Smooth muscle cell (in vitro differentiated cells): ENCODE measurements around the gene FIS1. TPM values are rescaled to one million over a fixed set of nuclear protein-coding genes. Genes with fewer than 3 reads are reported as not detected.
"Not testable (repeated sequence)": the region's sequence is repeated elsewhere in the genome, so short reads cannot be mapped to it uniquely, and the experiment has no call there.

Experiments
- DNase-seq: peaks from one replicate; lab custom pipeline; 2025; ENCODE audit not compliant: unreplicated experiment; lab: John Stamatoyannopoulos, UW
- H2AFZ ChIP-seq: fragments of 200-600 bp; sonication (generic); 2 replicates; pipeline ENCODE4 v1.6.0; 2016; ENCODE audit warnings: antibody characterized with exemption, low read depth, mild to moderate bottlenecking
- H3F3A ChIP-seq: fragments of 200-600 bp; sonication (generic); 2 replicates; pipeline ENCODE4 v1.6.0; 2017; ENCODE audit warnings: antibody characterized with exemption, low read depth
- H3K27ac ChIP-seq: fragments of 200-600 bp; sonication (generic); 2 replicates; pipeline ENCODE4 v1.5.1; 2016; ENCODE audit warnings: low read depth, mild to moderate bottlenecking
- H3K27me3 ChIP-seq: fragments of 200-600 bp; sonication (generic); 2 replicates; pipeline ENCODE4 v1.6.1; 2016; ENCODE audit warnings: low read depth, mild to moderate bottlenecking
- H3K36me3 ChIP-seq: fragments of 200-600 bp; sonication (generic); 2 replicates; pipeline ENCODE4 v1.5.1; 2016; ENCODE audit warnings: low read depth
- H3K4me1 ChIP-seq: fragments of 200-600 bp; sonication (generic); 2 replicates; pipeline ENCODE4 v1.5.1; 2016; ENCODE audit warnings: low read depth
- H3K4me2 ChIP-seq: fragments of 200-600 bp; sonication (generic); 2 replicates; pipeline ENCODE4 v1.6.0; 2016; ENCODE audit warnings: mild to moderate bottlenecking
- H3K4me3 ChIP-seq: fragments of 200-600 bp; sonication (generic); 2 replicates; pipeline ENCODE4 v1.5.1; 2016; ENCODE audit warnings: mild to moderate bottlenecking
- H3K79me2 ChIP-seq: fragments of 200-600 bp; sonication (generic); 2 replicates; pipeline ENCODE4 v1.6.0; 2016; ENCODE audit warnings: low read depth, mild to moderate bottlenecking
- H3K9ac ChIP-seq: fragments of 200-600 bp; sonication (generic); 2 replicates; pipeline ENCODE4 v1.6.0; 2016; ENCODE audit warnings: low read depth
- H3K9me3 ChIP-seq: fragments of 200-600 bp; sonication (generic); replicated peaks from 2 replicates; pipeline ENCODE4 v1.5.1; 2016; ENCODE audit warnings: low read depth
- H4K20me1 ChIP-seq: fragments of 200-600 bp; sonication (generic); 2 replicates; pipeline ENCODE4 v1.6.0; 2016; ENCODE audit warnings: low read depth
- CTCF ChIP-seq: fragments of 200-600 bp; sonication (generic); IDR thresholded peaks from 2 replicates; pipeline ENCODE4 v1.5.1; 2017; ENCODE audit warnings: borderline replicate concordance, mild to moderate bottlenecking, antibody characterized with exemption; ENCODE audit not compliant: insufficient read depth, poor library complexity, severe bottlenecking
- WGBS: methylation state at CpG from one replicate; pipeline ENCODE4 v1.1.7; 2016; ENCODE audit warnings: low lambda C conversion rate; 5-methylcytosine and 5-hydroxymethylcytosine counted together
- polyA plus RNA-seq: library from polyadenylated mRNA; unstranded; fragments of >200 nt; fragmentation: Nextera tagmentation; extraction: Ambion mirVana; gene quantifications from 2 replicates; pipeline ENCODE4 v1.2.1, GENCODE V29; 2016
- total RNA-seq: library from RNA; depleted of rRNA; stranded (reverse); fragments of >200 nt; gene quantifications from 2 replicates; pipeline ENCODE4 v1.2.3, GENCODE V29; 2014

FIS1 gene
- total and polyA plus RNA-seq, 2 experiments from 2014 or later, result 97.7 to 174 TPM

- 34% methylated on average over 18 of the region's 18 CpGs for WGBS
- H3K36me3 ChIP-seq, H3F3A ChIP-seq, H2AFZ ChIP-seq, H3K4me3 ChIP-seq, H3K9ac ChIP-seq, H3K9me3 ChIP-seq, H3K79me2 ChIP-seq, H4K20me1 ChIP-seq, H3K4me2 ChIP-seq, H3K27ac ChIP-seq, H3K4me1 ChIP-seq: not testable (repeated sequence)
- DNase-seq, result peak; percentile 12
- TF ChIP-seq CTCF, result peak; percentile 70
- peaks cover 11% of the 10 kb centered on the region for H3K27me3 ChIP-seq
Observed at GRCh38 chr7:101290186-101291037, 45.5 kb upstream of the FIS1 start.

GRCh38 chr7:101289687-101290086 lies 44.8 kb upstream of the FIS1 start:
- H3K9ac ChIP-seq, H3K79me2 ChIP-seq, H3K4me1 ChIP-seq, H4K20me1 ChIP-seq, H3K27ac ChIP-seq, DNase-seq, H3F3A ChIP-seq, H3K4me2 ChIP-seq, H3K36me3 ChIP-seq, H2AFZ ChIP-seq, H3K9me3 ChIP-seq, H3K4me3 ChIP-seq: not testable (repeated sequence)
- 68% methylated on average over 4 of the region's 4 CpGs for WGBS
- H3K27me3 ChIP-seq, result peaks cover 11% of the 10 kb centered on the region

GRCh38 chr7:101288439-101288838 lies 43.6 kb upstream of the FIS1 start:
- H3K9me3 ChIP-seq, result no peaks in the 10 kb centered on the region
- no peak overlapping the region for H2AFZ ChIP-seq
- DNase-seq, result no peak
- TF ChIP-seq CTCF, result no peak
- H4K20me1 ChIP-seq, result no peaks in the 10 kb centered on the region
- no peaks in the 10 kb centered on the region for H3K36me3 ChIP-seq
- no peak overlapping the region for H3K4me3 ChIP-seq
- H3K27me3 ChIP-seq, result peaks cover 5% of the 10 kb centered on the region
- H3K4me1 ChIP-seq, result no peaks in the 10 kb centered on the region
- WGBS, result 97% methylated on average over 3 of the region's 3 CpGs
- no peak overlapping the region for H3K27ac ChIP-seq
- H3K4me2 ChIP-seq, result no peak overlapping the region
- H3F3A ChIP-seq, result no peaks in the 10 kb centered on the region
- H3K9ac ChIP-seq, result no peak overlapping the region
- no peaks in the 10 kb centered on the region for H3K79me2 ChIP-seq

GRCh38 chr7:101287032-101287431 lies 42.2 kb upstream of the FIS1 start:
- no peaks in the 10 kb centered on the region for H3K9me3 ChIP-seq
- no peaks in the 10 kb centered on the region for H3K36me3 ChIP-seq
- WGBS, result 90% methylated on average over 6 of the region's 6 CpGs
- H3F3A ChIP-seq, result no peaks in the 10 kb centered on the region
- H4K20me1 ChIP-seq, result no peaks in the 10 kb centered on the region
- no peak overlapping the region for H3K27ac ChIP-seq
- DNase-seq, result no peak
- no peaks in the 10 kb centered on the region for H3K27me3 ChIP-seq
- H3K4me1 ChIP-seq, result no peaks in the 10 kb centered on the region
- no peak for TF ChIP-seq CTCF
- no peaks in the 10 kb centered on the region for H3K79me2 ChIP-seq
- H3K4me2 ChIP-seq, result no peak overlapping the region
- no peak overlapping the region for H3K9ac ChIP-seq
- no peak overlapping the region for H2AFZ ChIP-seq
- no peak overlapping the region for H3K4me3 ChIP-seq

GRCh38 chr7:101285880-101286279 lies 41.0 kb upstream of the FIS1 start:
- not testable (repeated sequence) for H4K20me1 ChIP-seq, H3K27ac ChIP-seq, H2AFZ ChIP-seq, H3K9me3 ChIP-seq, DNase-seq, H3K9ac ChIP-seq, H3K79me2 ChIP-seq, H3K27me3 ChIP-seq, H3F3A ChIP-seq, H3K4me1 ChIP-seq, H3K36me3 ChIP-seq, H3K4me3 ChIP-seq, H3K4me2 ChIP-seq
- WGBS, result 86% methylated on average over 3 of the region's 3 CpGs
